H7 (cell line): ENCODE results near the gene NEMP2. TPM values are rescaled to one million over a fixed set of nuclear protein-coding genes. Genes with fewer than 3 reads are reported as not detected.
"Not testable (repeated sequence)": the region's sequence is repeated elsewhere in the genome, so short reads cannot be mapped to it uniquely, and the experiment has no call there.

ENCODE experiments used
- DNase-seq: peaks from one replicate; pipeline ENCODE4 v3.0.0; 2012
- H3K27me3 ChIP-seq: 2 replicates; pipeline ENCODE4 v1.6.0; 2011; ENCODE audit warnings: mild to moderate bottlenecking, low read length; ENCODE audit not compliant: control insufficient read depth, insufficient read depth
- H3K36me3 ChIP-seq: replicated peaks from 2 replicates; pipeline ENCODE4 v1.5.1; 2011; ENCODE audit warnings: low read length; ENCODE audit not compliant: control insufficient read depth, insufficient read depth
- H3K4me3 ChIP-seq: 2 replicates; pipeline ENCODE4 v1.5.1; 2011; ENCODE audit warnings: low read depth, mild to moderate bottlenecking, control low read depth, low read length, moderate library complexity; ENCODE audit not compliant: insufficient read depth
- total RNA-seq: library from RNA; depleted of rRNA; stranded (reverse); fragments of >200 nt; shearing (Covaris generic); gene quantifications from 2 replicates; pipeline ENCODE4 v1.2.3, GENCODE V29; 2014

The NEMP2 gene
- total RNA-seq, 1 experiment from 2014 or later, result 2.4 TPM

DNA sequence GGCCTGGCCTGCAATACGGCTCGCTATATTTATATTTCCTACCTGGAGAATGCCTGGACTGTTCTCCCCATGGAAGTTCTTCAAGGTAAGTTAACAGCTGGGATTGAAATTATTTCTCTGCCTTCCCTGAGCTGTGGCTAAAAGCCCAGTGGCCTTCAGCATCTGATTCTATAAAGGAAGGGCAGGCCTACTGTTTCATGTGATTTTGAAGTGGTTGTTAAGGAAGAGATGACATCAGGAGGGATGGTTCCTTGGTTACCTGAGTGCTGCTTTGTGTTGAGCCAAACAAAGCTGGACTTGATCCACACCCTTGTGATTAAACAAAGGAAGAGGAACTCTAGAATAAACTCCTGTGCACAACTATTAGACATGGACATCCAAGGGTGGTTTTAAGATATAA, 64.8 kb downstream of the NEMP2 start:
- H3K36me3 ChIP-seq, result no peaks in the 10 kb centered on the region
- H3K27me3 ChIP-seq, result no peaks in the 10 kb centered on the region
- H3K4me3 ChIP-seq, result no peak overlapping the region
- DNase-seq, result no peak

DNA sequence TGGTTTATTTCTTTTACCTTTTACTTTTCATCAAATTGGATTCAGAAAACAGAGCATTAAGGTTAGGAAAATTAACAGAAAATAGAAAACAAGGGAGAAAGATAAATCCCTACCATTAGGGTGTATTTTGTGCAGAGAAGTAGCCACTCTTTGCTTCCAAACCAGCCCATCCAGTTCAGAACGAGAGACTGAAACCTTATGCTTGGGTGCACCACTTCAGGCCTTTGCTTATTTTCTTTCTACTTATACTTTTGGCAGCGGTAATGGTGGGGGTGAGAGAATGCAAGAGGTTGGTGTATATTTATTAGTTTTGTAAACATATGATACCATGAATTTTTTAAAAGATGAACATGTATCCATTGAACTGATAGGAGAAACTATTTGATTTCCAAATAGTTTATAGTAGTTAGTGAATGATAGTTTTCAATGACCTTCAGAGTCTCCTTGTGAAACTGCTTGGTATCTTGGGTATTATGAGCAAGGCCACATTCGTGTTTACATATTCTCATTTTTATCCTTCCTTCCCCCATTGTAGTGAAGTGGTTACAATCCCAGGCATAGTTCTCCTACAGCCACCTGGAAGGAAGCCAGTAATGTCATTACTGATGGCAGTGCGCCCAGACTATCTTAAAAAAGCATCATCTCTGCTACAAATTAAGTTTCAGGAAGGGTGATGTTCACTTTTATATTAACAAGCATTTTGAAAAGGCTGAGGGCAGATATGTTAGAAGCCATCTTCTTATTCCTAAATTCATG, 65.5 kb downstream of the NEMP2 start:
- H3K4me3 ChIP-seq, result no peak overlapping the region
- H3K27me3 ChIP-seq, result no peaks in the 10 kb centered on the region
- no peaks in the 10 kb centered on the region for H3K36me3 ChIP-seq
- no peak for DNase-seq

DNA sequence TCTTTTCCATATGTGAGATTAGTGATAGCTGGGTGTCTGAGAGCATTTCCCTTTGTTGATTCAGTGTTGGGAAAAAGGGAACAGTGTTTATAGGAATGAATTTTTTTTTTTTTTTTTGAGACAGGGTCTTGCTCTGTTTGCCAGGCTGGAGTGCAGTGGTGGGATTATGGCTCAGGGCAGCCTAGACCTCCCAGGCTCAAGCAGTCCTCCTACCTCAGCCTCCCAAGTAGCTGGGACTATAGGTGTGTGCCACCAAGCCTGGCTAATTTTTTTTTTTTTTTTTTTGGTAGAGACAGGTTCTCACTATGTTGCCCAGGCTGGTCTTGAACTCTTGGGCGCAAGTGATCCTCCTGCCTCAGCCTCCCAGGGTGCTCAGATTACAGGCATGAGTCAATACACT, 66.2 kb downstream of the NEMP2 start:
- H3K27me3 ChIP-seq, H3K4me3 ChIP-seq, H3K36me3 ChIP-seq, DNase-seq: not testable (repeated sequence)

DNA sequence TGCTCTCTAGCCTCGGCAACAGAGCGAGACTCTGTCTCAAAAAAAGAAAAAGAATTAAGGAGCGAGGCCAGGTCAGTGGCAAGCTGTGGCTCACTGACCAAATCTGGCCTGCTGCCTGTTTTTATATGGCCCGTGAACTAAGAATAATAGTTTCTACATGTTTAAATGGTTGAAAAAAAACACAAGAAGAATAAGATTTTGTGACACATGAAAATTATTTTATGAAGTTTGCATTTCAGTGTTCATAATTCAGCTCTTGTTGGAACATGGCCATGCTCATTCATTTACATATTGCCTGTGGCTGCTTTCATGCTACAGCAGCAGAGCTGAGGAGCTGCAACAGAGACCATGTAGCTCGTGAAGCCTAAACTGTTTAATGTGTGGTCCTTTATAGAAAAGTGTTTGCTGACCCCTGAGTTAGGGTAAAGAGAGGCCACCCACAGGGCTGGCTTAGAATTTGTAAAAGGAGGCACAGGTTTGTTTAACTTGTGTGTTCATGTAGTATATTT, 66.9 kb downstream of the NEMP2 start:
- Histone ChIP-seq H3K27me3 (no peaks in the 10 kb centered on the region), H3K36me3 (no peaks in the 10 kb centered on the region), H3K4me3 (no peak overlapping the region)
- DNase-seq, result no peak

DNA sequence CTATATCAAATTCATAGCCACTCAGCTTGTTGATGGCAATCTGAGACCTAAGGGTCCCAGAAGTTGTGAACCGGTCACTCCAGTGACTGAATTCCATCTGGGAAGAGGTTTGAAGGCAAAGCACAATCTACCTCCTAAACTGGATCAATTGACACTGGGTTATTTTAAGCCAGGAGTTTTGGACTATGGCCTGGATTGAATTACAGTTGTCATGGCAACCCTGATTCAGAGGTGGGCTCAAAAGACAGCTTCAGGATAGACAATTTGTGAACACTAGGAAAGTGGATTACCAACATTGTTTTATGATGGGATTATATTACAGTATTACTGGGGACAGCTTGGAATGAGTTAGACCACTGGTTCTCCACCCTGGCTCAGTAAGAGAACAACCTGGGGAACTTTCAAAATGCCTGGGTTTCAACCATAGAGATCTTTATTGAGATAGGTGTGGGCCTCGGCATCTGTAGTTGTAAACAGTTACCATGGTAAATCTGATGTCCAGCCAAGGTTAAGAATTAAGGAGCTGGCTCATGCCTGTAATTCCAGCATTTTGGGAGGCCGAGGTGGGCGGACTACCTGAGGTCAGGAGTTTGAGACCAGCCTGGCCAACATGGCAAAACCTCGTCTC, 67.6 kb downstream of the NEMP2 start:
- Histone ChIP-seq H3K36me3 (no peaks in the 10 kb centered on the region), H3K4me3 (no peak overlapping the region), H3K27me3 (no peaks in the 10 kb centered on the region)
- DNase-seq, result no peak

DNA sequence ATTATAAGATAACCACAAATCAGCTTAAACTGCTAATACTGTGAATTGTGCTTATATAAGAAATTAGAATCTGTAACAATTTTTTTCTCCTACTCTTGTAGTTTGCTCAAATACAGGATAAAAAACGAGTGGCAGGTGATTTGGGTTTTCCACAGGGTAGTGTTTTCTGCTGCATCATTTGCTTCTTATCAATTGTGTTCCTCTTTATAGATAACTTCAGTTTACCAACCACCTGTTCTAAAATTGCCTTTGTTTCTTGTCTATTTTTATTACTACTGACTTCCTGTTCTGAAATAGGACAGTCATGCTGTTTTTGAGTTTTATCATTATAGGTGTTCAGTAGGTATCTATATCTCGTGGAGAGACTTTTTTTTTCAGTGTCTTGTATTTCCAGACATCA, 69.5 kb downstream of the NEMP2 start:
- DNase-seq, result no peak
- H3K27me3 ChIP-seq, result no peaks in the 10 kb centered on the region
- no peaks in the 10 kb centered on the region for H3K36me3 ChIP-seq
- no peak overlapping the region for H3K4me3 ChIP-seq

DNA sequence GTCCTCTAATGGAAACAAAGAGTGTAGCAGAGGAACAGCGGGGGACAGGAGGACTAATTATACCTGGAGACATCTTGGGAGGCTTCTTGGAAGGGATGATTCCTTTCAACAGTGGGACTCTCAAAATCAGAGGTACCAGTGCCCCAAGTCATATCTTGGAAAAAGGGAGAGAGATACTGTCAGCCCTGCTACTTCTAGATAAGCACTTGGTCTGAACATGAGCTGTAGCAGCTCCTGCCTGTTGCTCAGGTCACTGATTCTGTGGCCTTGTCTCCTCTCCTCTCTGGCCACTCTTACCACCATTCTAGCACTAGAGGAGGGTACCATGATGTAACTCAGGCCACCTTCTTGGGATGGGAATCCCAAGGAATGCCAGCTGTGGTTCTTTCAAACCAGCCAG, 71.9 kb downstream of the NEMP2 start:
- no peaks in the 10 kb centered on the region for H3K36me3 ChIP-seq
- H3K4me3 ChIP-seq, result no peak overlapping the region
- DNase-seq, result no peak
- no peaks in the 10 kb centered on the region for H3K27me3 ChIP-seq

DNA sequence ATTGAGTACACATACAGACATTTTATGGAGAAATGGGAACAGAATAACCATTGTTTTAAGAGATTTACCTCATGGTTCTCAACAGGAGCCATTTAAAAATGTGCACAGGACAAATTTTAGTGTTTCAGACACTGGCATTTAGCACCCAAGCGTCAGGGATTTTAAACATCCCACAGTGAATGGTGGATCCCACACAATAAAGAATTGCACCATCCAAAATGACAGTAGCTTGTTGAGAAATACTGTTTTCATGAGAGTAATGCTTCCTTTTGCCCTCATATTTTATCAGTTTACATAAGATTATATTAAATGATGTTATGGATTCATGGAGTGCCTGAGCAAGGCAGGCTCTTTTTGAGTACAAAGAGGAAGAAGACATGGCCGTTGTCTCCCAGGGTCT, 72.3 kb downstream of the NEMP2 start:
- Histone ChIP-seq H3K4me3 (no peak overlapping the region), H3K27me3 (no peaks in the 10 kb centered on the region), H3K36me3 (no peaks in the 10 kb centered on the region)
- DNase-seq, result no peak

DNA sequence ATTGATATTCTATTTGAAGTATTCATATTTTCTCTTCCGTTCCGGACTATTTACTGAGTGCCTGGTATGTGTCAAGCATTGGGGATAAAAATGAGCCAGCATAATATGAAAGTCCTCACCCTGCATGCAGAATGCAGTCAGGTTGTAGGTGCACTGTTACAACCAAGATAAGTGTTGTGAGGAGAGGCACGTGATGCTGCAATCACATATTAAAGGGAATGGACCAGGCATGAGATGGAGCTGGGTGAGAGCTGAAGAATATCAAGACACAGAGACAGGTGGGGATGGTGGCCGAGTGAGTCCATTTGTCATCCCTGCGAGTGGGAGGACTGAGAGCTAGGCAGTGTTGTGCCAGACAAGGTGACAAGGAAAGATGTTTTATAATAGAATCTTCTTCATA, 74.0 kb downstream of the NEMP2 start:
- Histone ChIP-seq H3K4me3 (no peak overlapping the region), H3K27me3 (no peaks in the 10 kb centered on the region), H3K36me3 (no peaks in the 10 kb centered on the region)
- no peak for DNase-seq

DNA sequence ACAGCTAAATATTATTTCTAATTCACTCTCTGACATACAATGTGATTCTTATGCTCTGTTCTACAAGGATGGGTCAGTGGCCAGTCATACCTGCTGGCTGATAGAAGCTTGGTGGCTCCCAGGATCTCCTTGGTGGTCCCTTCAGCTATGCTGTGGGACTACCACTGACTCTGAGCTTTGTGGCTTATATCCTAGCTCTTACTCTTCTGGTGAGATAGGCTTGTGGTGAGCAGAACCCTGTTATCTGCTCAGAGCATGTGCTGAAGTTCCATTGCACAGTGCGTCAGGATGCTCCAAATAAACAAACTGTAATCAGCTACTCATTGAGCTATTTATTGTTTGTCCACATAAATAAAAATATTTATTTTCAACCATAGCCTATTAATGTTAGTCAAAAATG, 74.6 kb downstream of the NEMP2 start:
- no peak for DNase-seq
- Histone ChIP-seq H3K36me3 (no peaks in the 10 kb centered on the region), H3K4me3 (no peak overlapping the region), H3K27me3 (no peaks in the 10 kb centered on the region)

DNA sequence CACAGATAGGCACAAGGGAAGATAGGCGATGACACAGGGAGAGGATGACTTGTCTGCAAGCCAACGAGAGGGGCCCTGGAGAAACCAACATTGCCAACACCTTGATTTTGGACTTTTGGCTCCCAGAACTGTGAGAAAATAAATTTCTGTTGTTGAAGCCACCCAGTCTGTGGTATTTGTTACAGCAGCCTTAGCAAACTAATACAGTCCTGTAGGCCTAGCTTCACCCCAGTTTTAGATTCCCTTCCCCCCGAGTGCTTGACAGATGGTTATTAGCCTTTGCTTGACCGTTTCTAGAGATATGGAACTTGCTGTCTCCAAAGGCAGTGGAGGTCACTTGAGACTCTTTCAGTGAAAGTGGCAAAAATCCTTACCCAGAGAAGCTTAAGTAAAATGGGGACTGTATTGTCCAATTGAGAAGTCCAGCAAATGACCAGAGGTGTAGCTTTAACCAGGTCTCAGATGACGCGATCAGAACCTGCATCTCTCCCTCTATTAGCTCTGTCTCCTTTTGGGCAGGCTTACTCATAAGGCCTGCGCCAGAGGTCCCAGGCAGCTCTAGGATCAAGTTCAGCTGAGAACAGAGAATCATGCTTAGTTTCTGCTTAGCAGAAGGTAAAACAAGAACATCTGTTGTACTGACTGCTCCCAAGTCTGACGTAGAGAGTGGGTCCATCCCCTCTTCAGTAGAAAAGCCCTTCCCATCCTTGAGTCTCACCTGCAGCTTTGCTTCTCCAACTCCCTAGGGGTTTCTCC, 76.0 kb downstream of the NEMP2 start:
- Histone ChIP-seq H3K27me3 (no peaks in the 10 kb centered on the region), H3K36me3 (no peaks in the 10 kb centered on the region), H3K4me3 (no peak overlapping the region)
- no peak for DNase-seq

DNA sequence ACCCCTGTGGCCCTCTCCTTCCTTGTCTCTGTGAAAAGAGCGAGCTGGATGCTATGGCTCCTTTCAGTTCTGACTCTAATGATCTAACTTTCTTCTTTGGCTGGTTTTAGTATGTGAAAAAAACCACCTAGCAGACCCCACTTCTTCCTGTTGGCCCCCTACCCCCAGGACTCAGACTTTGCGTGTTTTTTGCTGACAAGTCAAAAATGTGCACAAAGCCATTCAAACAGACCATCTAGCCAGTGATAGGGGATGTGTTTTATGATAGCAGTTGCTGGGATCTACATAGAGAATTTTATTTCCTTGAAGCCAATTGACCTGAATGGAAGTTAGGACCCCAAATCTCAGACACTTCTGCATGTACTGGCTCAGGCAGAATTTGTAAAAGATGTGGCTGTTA, 77.3 kb downstream of the NEMP2 start:
- no peak overlapping the region for H3K4me3 ChIP-seq
- H3K36me3 ChIP-seq, result no peaks in the 10 kb centered on the region
- no peak for DNase-seq
- H3K27me3 ChIP-seq, result no peaks in the 10 kb centered on the region

DNA sequence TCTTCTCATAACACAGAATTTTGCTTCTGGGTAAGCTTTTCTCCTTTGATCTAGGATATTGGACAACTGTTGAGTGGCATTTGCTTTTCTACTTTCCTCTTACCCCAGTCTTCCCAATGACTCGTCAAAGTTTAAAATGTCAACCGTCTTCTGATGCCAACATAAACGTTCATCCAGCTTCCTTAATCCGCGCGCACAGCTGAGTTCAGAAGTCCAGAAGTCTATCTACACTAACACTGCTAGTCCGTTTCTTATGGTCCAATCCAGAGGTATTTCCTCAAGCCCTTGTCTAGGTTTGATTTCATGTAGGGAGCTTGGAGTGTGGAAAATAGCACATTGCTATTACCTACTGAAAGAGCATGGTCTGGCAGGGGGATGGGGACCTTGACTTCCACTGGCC, 77.7 kb downstream of the NEMP2 start:
- DNase-seq, result no peak

DNA sequence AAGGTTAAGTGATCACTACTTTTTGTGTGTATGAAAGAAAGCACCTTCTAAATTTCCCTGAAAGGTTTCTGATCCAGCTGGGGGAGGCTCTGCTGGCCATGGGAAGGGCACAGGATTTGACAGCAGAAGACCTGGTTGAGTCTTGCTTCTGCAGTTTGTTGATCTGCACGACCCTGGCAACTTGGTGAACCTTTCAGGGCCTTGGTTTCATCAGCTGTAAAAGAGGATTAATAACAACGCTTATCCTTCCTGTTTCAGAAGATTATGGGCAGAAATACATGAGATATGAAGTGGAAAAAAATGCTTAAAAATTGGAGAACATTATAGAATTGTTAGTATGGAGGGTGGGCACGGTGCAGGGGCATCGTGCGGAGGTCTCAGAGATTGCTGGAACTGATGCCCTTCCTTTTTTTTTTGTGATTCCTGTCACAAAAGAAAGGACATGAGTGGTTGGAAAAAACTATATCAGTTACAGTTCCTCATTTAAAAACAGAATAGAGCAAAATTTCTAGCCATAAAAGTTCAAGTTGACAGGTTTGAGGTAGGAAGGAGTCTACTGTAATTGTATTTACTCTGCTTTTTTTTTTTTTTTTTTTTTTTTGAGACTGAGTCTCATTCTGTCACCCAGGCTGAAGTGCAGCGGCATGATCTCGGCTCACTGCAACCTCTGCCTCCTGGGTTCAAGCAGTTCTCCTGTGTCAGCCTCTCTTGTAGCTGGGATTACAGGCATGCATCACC, 79.0 kb downstream of the NEMP2 start:
- H3K27me3 ChIP-seq, result no peaks in the 10 kb centered on the region
- no peak for DNase-seq
- no peaks in the 10 kb centered on the region for H3K36me3 ChIP-seq
- H3K4me3 ChIP-seq, result no peak overlapping the region

More for the DNA sequence above, 77.7 kb downstream of the NEMP2 start:
- no peaks in the 10 kb centered on the region for H3K27me3 ChIP-seq
- H3K4me3 ChIP-seq, result no peak overlapping the region
- no peaks in the 10 kb centered on the region for H3K36me3 ChIP-seq
